GM19324 (cell line): ENCODE data around the gene UGT2A1.

Experiments used
- ATAC-seq: cut with Tn5 transposase; IDR thresholded peaks from one replicate; pipeline ENCODE4 v1.9.1; 2021; ENCODE audit warnings: mild to moderate bottlenecking, moderate library complexity; ENCODE audit not compliant: unreplicated experiment, low FRiP score

Gene UGT2A1

GRCh38 chr4:69594382-69594781 lies 58.7 kb downstream of the UGT2A1 start:
- ATAC-seq = no peak

GRCh38 chr4:69591364-69591763 lies 61.7 kb downstream of the UGT2A1 start:
- ATAC-seq = no peak

- ATAC-seq = no peak
Observed at GRCh38 chr4:69589884-69590283, 63.2 kb downstream of the UGT2A1 start.

- ATAC-seq = no peak
Observed at GRCh38 chr4:69584135-69584534, 68.9 kb downstream of the UGT2A1 start.

GRCh38 chr4:69583543-69583942 lies 69.5 kb downstream of the UGT2A1 start:
- ATAC-seq = no peak

- ATAC-seq = no peak
Observed at GRCh38 chr4:69577245-69577644, 75.8 kb downstream of the UGT2A1 start.

GRCh38 chr4:69576251-69576877 lies 76.7 kb downstream of the UGT2A1 start:
- no peak for ATAC-seq

- ATAC-seq = no peak
Observed at GRCh38 chr4:69568787-69569186, 84.3 kb downstream of the UGT2A1 start.

GRCh38 chr4:69563424-69563823 lies 89.6 kb downstream of the UGT2A1 start:
- ATAC-seq = no peak

GRCh38 chr4:69549651-69550050 lies 103.4 kb downstream of the UGT2A1 start:
- ATAC-seq = no peak

GRCh38 chr4:69546134-69546765 lies 106.8 kb downstream of the UGT2A1 start:
- ATAC-seq = no peak
